MG63 (cell line): ENCODE measurements around the gene CDKL2. TPM values are rescaled to one million over a fixed set of nuclear protein-coding genes. Genes with fewer than 3 reads are reported as not detected.
"Not testable (repeated sequence)": the region's sequence is repeated elsewhere in the genome, so short reads cannot be mapped to it uniquely, and the experiment has no call there.

Source experiments
- DNase-seq: peaks from one replicate; pipeline ENCODE4 v3.0.0-alpha.2; 2020
- H3K27me3 ChIP-seq: fragments of 250-450 bp; sonication (Bioruptor Pico); 2 replicates; pipeline ENCODE4 v1.5.1; 2020; ENCODE audit warnings: mild to moderate bottlenecking, moderate library complexity
- H3K36me3 ChIP-seq: fragments of 250-450 bp; sonication (Bioruptor Pico); 2 replicates; pipeline ENCODE4 v1.5.1; 2020; ENCODE audit warnings: mild to moderate bottlenecking, moderate library complexity
- H3K4me3 ChIP-seq: fragments of 250-450 bp; sonication (Bioruptor Pico); 2 replicates; pipeline ENCODE4 v1.5.1; 2020; ENCODE audit warnings: mild to moderate bottlenecking, moderate library complexity
- H3K9me3 ChIP-seq: fragments of 250-450 bp; sonication (Bioruptor Pico); 2 replicates; pipeline ENCODE4 v1.5.1; 2020; ENCODE audit warnings: mild to moderate bottlenecking, moderate library complexity
- total RNA-seq: library from RNA; depleted of rRNA; stranded (reverse); fragments of >200 nt; shearing (Covaris generic); gene quantifications from 2 replicates; pipeline ENCODE4 v1.2.3, GENCODE V29; 2014; ENCODE audit warnings: low replicate concordance; rRNA removed

CDKL2 gene
- total RNA-seq, 1 experiment from 2014 or later: not detected

GRCh38 chr4:75537308-75537707, 93.0 kb downstream of the CDKL2 start:
- not testable (repeated sequence) for H3K9me3 ChIP-seq, H3K36me3 ChIP-seq, H3K4me3 ChIP-seq, DNase-seq, H3K27me3 ChIP-seq

GRCh38 chr4:75533926-75534325, 96.4 kb downstream of the CDKL2 start:
- H3K4me3 ChIP-seq, H3K9me3 ChIP-seq, H3K36me3 ChIP-seq, H3K27me3 ChIP-seq, DNase-seq: not testable (repeated sequence)

- H3K4me3 ChIP-seq: not testable (repeated sequence)
These were observed 96.9 kb downstream of the CDKL2 start for GRCh38 chr4:75533339-75533887.

GRCh38 chr4:75531536-75532143, 98.7 kb downstream of the CDKL2 start:
- not testable (repeated sequence) for DNase-seq, H3K9me3 ChIP-seq, H3K36me3 ChIP-seq, H3K4me3 ChIP-seq, H3K27me3 ChIP-seq

More at GRCh38 chr4:75533339-75533887, 96.9 kb downstream of the CDKL2 start:
- not testable (repeated sequence) for H3K27me3 ChIP-seq, DNase-seq, H3K36me3 ChIP-seq, H3K9me3 ChIP-seq

GRCh38 chr4:75530556-75531322, 99.6 kb downstream of the CDKL2 start:
- peaks cover 4% of the 10 kb centered on the region for H3K36me3 ChIP-seq
- H3K27me3 ChIP-seq: no peaks in the 10 kb centered on the region
- DNase-seq: no peak
- no peaks in the 10 kb centered on the region for H3K9me3 ChIP-seq
- no peak overlapping the region for H3K4me3 ChIP-seq

Other genes starting within 250 kb of the CDKL2 start
- gene RCHY1, start 116.1 kb downstream of the CDKL2 start, total RNA-seq: 4.8 and 8.7 TPM in 2 replicates
- gene THAP6, start 116.1 kb downstream of the CDKL2 start, total RNA-seq: 6.4 and 12.5 TPM in 2 replicates
- not detected in 2 replicates for gene ODAPH, start 74.5 kb downstream of the CDKL2 start, total RNA-seq
- 21.3 and 41.9 TPM in 2 replicates for gene G3BP2, start 42.9 kb upstream of the CDKL2 start, total RNA-seq
- gene USO1, start 94.0 kb upstream of the CDKL2 start, total RNA-seq: 21.8 and 26.5 TPM in 2 replicates